Activated CD4-positive, alpha-beta T cell treated with anti-CD3 and anti-CD28 coated beads for 24 hours (primary cell): Measurements from ENCODE around the gene ARMC3.
"Not testable (repeated sequence)": the region's sequence is repeated elsewhere in the genome, so short reads cannot be mapped to it uniquely, and the experiment has no call there.

ENCODE experiments used
- DNase-seq, 2 donors: peaks; one replicate each; pipeline ENCODE4 v3.0.0-alpha.2; 2020; ENCODE audit warnings: low read depth in 2 of 2

ARMC3 gene, protein sequence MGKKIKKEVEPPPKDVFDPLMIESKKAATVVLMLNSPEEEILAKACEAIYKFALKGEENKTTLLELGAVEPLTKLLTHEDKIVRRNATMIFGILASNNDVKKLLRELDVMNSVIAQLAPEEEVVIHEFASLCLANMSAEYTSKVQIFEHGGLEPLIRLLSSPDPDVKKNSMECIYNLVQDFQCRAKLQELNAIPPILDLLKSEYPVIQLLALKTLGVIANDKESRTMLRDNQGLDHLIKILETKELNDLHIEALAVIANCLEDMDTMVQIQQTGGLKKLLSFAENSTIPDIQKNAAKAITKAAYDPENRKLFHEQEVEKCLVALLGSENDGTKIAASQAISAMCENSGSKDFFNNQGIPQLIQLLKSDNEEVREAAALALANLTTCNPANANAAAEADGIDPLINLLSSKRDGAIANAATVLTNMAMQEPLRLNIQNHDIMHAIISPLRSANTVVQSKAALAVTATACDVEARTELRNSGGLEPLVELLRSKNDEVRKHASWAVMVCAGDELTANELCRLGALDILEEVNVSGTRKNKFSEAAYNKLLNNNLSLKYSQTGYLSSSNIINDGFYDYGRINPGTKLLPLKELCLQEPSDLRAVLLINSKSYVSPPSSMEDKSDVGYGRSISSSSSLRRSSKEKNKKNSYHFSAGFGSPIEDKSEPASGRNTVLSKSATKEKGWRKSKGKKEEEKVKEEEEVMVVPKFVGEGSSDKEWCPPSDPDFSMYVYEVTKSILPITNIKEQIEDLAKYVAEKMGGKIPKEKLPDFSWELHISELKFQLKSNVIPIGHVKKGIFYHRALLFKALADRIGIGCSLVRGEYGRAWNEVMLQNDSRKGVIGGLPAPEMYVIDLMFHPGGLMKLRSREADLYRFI

DNA sequence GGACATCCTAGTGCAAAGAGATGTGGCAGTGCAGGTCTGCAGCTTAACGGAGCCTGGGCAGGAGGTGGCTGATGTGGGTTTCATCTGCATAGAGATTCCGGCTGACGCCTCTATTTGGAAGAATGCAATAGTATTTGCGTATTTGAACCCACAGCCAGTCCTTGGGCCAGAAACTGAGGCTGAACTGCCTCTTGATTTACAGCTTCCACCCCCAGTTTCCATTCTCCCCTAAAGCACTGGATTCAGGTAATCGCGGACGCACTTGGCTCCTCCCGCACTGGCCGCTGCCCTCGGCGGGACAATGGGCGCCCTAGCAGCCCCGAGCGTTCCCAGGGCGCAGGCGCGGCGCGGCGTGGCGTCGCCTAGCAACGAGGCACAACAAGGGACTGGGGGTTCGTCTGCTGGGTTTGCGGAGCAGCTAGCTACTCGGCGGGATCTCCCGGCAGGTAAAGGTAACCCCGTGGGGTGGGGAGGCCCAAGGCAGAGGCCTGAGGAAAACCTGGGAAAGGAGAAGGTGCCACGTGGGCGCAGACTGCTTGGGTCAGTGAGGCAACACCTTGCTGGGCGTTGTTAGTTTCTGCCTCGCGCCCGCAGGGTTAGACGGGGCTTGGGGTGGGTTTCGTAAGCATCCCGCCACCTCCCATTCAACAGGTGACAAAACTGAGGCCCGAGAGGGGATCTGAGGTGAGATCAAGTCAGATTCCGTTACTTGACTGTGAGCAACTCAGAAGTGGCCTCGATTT is at the start of gene ARMC3:
ARMC3 (plus strand) TSS at position 393 of the 743 bp plus-strand sequence. CDS start 3,944 bp downstream, outside the sequence.
- peak; percentile 46 to 47 for DNase-seq

DNA sequence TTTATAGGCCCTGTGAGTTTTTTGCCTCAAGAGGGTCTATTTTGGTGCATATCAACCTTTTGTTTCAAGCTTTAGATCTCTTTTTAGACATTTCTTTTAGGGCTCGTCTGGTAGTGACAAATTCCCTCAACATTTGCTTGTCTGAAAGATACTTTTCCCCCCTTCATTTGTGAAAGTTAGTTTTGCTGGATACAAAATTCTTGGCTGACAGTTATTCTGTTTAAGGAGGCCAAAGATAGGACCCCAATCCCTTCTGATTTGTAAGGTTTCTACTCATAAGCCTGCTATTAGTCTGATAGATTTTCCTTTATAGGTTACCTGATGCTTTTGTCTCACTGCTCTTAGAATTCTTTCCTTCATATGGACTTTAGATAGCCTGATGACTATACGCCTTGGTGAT is 36.1 kb upstream of the ARMC3 start:
- no peak for DNase-seq

DNA sequence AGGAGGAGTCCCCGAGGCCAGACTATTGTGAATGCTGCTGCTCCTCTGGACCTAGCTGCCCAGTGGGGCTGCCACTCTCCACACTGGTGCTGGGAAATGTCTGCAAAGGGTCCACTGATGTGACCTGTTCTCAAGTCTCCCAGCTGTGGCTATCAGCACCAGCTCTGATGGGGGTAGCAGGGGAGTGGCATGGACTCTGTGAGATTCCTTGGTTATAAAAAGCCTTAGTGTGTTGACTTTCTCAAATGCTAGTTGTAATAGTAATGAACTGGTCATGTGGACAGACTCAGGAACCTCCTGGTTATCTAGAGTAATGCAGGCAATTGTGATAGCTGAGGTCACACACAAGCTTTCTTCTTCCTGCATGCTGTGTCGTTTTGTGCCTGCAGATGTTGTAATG is 34.1 kb upstream of the ARMC3 start:
- no peak for DNase-seq

DNA sequence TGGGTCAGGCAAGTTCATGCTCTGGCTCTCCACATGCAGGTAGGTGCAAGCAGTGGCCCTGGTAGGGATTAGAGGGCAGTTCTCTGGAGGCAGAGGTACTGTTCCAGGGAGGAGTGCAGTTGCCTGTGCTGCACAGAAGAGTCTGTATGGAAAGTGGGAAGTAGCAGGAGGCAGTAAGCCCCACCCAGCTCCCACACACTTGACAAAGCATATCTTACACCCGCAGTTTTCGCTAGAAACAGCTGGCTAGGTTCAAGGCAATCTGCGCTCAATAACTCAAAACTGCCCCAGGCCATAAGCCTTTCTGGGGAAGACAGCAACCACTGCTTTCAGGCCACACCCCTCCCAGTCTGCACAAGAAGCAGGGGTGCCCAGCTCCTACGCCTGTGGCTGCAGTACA is 33.1 kb upstream of the ARMC3 start:
- no peak for DNase-seq

DNA sequence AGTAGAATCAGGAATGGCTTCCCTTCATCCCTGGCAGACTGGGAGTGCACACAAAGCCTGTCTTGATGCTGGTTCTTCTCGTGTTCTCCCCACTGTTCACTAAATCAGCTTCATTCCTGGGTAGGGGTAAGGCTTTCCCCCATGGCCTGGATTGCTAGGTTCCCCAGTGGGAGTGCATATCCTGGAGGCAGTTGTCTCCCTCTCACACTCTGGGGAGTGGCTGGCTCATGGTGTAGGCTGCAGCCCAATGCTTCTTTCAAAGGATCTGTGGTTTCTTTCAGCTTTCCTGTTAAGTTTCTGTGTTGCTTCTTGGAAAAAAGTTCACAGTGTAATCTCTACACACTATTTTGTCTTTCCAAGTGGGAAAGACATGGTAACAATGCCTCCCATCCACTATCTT is 32.6 kb upstream of the ARMC3 start:
- no peak for DNase-seq

DNA sequence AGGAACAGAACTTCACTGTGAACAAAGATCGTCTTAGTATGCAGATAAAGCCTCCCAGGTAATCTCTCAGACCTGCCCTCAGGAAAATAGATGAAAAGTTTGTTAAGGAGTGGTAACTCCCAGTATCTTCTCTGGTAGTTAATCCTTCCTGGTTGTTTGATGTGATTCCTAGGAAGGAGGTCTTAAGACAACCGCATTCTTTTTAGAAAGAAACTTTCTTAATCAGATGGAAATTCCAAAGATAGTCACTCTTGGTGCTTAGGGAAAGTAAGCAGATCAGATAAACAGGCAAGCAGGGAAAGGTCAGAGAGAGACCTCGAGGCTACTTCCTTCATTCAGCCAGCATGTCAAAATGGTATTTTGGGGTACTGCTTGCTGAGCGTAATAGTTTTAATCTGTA is 30.5 kb upstream of the ARMC3 start:
- no peak for DNase-seq

DNA sequence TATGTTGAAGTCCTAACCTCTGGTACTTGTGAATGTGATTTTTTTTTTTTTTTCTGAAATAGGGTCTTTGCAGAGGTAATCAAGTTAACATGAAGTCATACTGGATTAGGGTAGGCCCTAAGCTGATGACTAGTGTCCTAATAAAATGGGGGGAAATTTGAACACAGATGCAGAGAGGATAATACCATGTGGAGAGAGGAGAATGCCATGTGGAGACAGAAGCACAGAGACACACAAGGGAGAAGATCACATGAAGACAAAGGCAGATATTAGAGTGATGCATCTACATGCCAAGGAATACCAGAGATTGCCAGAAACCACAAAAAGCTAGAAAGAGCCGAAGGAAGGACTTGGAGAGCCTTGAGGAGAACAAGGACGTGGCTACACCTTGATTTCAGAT is 28.5 kb upstream of the ARMC3 start:
- DNase-seq, result no peak

DNA sequence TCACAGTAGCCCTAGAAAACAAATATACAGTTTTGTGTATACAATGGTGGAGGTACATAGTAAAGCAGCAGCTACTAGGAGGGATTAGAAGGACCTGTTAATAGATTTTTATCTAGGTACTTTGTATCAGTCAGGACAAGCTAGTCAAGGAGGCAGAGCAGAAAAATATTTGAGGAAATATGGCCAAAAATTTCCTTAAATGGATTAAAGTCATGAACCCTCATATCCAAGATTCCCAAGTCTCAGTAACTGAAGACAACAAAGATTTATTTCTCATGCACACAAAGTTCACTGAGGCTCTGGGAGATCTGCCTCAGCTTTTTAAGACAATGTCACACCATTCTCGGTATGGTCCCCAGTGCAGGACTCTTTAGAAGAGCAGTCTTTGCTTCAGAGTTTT is 28.1 kb upstream of the ARMC3 start:
- DNase-seq, result no peak

DNA sequence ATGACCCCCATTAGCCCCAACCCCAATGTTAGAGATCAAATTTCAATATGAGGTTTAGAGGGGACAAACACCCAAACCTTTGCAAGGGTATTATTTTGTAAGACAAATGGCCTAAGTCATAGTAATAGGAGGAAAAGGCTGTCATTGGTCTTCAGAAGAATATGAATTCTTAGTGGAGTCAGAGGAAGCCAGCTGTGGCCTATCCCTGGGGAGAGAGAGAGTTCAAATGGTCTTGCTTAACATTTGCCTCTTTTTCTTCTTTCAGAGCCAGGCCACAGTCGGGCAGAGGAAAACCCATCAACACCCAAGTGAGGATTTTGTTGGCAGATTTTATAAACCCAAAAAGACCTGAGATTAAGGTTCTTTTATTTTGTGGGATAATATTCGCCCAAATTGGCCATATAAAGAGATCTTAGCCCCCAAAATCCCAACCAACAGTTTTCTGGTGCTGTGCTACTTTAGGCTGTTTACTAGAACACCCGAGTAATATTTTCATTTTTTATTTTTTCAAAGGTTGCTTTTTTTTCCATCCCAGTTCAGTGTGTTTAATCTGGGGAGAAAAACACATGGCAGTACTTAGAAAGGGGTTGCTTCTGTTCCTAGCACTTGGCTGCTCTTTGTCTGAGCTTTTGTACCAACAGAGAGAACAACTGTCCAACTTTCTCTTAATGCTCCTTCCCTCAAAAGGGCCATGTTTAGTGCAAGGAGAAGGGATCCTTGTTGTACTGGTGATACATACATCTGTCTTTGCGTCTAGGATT is 26.8 kb upstream of the ARMC3 start:
- no peak for DNase-seq

DNA sequence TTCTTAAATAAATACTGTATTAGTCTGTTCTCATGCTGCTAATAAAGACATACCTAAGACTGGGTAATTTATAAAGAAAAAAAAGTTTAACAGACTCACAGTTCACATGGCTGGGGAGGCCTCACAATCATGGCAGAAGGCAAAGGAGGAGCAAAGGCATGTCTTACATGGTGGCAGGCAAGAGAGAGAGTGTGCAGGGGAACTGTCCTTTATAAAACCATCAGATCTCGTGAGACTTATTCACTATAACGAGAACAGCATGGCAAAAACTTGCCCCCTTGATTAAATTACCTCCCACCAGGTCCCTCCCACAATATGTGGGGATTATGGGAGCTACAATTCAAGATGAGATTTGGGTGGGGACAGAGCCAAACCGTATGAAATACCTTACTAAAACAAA is 25.7 kb upstream of the ARMC3 start:
- not testable (repeated sequence) for DNase-seq

DNA sequence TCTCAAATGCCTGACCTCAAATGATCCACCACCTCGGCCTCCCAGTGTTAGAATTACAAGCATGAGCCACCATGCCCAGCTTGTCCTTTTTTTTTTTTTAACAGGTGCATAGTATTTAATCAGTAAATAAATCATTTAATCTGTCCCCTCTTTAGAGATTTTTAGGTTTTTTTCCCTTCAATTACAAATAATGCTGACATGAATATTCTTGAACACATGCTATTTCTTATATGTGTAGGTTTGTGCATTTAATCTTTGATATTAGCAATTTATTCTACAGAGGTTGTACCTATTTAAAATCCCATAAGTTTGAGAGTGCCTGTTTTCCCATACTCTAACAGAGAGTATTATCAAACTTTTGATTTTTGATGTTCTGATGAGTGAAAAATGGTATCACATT is 24.2 kb upstream of the ARMC3 start:
- no peak for DNase-seq

DNA sequence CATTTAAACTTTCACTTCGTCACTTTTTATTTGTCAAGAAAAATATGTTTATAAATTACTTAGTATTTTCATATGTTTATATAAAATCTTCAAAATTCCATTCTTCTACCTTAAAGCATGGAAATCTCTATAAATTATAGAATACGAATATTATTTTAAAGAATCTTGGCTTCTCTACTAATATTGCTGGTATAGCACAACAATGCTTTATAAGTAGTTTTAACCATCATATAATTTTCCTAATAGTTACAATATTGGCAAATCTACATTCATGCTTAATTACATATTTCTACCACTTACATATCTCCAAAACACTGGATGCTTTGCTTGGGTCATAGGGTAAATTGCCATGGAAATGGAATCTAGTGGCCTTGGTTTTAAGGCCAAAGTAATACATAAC is 21.1 kb upstream of the ARMC3 start:
- DNase-seq, result no peak

DNA sequence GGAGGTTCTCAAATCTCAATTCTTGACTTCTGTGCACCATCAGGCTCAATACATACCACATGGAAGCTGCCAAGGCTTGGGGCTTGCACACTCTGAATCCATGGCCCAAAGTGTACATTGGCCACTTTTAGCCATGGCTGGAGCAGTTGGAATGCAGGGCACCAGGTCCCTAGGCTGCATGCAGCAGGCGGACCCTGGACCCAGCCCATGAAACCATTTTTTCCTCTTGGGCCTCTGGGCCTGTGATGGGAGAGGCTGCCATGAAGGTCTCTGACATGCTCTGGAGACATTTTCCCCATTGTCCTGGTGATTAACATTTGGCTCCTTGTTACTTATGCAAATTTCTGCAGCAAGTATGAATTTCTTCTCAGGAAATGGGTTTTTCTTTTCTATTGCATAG is 19.0 kb upstream of the ARMC3 start:
- no peak for DNase-seq

DNA sequence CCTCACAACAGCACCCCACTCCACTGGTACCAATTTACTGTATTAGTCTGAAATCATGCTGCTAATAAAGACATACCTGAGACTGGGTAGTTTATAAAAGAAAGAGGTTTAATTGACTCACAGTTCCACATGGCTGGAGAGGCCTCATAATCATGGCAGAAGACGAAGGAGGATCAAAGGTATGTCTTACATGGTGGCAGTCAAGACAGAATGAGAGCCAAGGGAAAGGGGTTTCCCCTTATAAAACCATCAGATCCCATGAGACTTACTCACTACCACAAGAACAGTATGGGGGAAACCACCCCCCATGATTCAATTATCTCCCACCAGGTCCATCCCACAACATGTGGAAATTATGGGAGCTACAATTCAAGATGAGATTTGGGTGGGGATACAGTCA is 18.2 kb upstream of the ARMC3 start:
- not testable (repeated sequence) for DNase-seq

DNA sequence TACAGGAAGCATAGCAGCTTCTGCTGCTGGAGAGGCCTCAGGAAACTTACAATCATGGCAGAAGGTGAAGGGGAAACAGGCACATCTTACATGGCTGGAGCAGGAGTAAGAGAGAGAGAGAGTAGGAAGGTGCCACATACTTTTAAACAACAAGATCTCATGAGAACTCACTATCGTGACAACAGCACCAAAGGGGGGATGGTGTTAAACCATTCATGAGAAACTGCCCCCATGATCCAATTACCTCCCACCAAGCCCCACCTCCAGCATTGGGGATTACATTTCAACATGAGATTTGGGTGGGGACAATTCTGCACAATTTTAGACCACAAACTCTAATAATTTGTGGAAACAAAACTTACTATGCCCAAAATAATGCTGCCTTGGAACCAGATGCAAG is 16.8 kb upstream of the ARMC3 start:
- DNase-seq, result no peak

DNA sequence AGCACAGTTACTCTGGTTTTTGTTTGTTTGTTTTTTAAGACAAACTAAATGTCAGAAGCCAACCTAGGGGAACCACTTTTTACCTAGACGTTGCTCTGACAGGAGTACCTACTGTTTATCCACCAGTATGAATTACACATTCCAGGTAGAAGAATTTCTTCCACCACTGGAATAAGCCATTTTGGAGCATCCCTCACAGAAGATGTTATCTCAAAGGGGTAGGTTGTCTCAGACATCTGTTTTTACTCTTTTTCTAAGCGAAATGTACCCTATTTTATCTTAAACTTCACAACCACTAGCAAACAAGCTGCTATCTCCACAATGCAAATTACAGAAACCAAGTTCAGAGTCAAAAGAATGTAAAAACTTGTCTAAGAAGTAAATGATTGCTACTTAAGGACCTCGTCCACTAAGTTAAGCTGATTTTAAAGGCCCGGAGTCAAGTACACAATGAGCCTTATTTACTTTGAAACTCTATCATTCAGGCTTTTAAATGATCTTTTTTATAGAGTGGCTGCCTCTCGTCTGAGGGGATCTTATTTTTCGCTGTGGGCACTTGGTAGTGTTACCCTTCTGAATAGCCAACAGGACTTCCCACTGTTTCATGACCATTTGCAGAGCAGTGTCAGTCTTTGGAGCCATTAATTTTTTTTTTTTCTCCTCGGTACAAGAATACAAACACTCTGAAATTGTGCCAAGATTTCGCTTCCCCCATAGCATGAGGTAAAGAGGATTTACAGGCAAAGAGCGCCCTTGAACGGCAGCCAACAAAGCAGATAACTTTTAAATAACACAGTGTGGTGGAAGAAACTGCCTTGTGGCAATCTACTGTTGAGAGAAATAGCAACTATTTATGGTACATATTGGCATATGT is 15.7 kb upstream of the ARMC3 start:
- no peak for DNase-seq

DNA sequence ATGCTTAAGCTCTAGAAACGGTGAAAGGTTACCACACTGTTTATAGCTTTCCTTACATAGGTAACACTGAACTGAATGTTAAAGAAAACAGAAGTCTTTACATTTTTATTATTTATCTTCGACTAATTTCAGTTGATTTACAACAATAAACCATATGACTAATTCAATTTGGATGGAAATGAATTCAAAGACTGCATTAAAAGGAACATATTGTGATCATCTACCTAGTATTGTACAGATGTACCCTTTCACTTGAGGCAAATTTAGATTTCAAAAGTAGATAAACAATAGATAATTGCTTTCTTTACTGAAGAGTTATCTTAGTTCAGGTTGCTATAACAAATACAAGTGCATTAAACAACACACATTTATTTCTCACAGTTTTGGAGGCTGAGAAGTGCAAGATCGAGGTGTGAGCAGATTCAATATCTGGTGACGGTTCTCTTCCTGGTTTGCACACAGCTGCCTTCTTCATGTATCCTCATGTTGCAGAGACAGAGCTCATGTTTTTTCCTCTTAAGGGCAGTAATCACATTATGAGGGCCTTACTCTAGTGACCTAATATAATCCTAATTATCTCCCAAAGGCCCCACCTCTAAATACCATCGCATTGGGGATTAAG is 15.0 kb upstream of the ARMC3 start:
- DNase-seq, result no peak

DNA sequence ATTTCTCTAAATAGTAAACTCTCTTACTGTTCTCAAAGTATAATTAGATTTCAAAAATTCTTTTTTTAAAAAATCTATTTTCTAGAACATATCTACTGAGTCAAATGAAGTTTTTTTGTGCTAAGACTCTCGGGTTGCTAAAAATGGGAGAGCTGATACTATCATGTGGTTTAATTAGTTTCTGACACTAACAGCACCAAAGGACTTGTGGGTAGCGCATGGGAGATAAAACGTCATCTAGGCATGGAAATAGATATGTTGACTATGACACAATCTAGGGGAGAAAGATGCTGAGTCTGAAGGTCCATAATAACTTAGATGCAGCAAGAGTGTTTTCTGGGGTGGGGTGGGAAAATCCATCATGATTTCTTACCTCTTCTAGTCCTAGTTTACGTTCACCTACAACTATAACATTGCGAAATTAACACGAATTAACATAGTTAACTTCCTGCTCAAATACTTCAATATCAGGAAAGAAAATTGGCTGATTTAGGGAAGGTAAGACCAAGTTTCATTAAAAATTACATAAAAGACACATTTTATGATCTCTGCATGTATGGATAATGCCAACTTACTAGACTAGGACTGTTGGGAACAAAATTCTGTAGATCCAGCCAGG is 14.3 kb upstream of the ARMC3 start:
- no peak for DNase-seq

DNA sequence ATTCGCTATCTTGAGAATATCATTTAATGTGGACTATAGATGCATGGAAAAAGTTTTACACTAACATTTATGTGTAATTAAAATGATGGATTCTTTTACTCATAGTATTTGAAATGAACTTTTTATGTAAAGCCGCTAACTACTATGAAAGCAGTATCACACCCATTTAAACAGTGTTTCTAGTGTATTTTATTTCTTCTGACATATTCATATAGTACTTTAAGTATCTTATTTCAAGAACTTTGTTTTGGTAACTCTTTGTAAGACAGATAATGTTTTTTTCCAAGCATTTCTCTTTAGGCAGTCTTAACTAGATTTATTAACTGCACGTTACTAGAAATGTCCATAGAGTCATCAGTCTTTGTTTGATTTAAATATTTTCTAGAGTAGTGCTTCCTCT is 12.5 kb upstream of the ARMC3 start:
- DNase-seq, result no peak

DNA sequence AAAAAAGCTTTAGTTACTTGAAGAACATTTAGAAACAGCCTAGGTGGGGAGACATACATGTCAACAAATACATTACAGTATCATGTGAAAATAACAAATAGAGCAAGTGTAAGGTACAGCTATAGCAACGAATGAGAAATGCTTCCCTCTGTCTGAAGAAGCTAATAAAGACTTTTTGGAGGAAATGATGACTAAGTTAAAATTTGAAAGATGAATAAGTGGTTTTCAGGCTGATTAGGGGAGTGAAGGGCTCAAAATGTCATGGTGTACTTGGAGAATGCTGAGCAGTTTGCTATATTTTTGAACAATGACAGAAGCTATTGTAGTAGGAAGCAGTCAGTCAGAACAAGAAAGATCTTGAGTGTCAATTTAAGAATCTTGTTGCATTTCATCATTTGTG is 2.8 kb upstream of the ARMC3 start:
- DNase-seq, result no peak
